Right lobe of liver (tissue), 4 donors: Measurements from ENCODE around the gene ALDH2.

ENCODE experiments used
- POLR2A ChIP-seq: fragments of 450-650 bp; IDR thresholded peaks from one replicate; pipeline ENCODE4 v1.6.1; 2017; ENCODE audit warnings: antibody characterized with exemption, mild to moderate bottlenecking
- TF ChIP-seq, protein P1 (sequence below), 4 donors: fragments of 200-600 bp in 3 of 4; fragments of 450-650 bp in 1 of 4; IDR thresholded peaks; one replicate each; pipeline versions ENCODE4 v1.5.1 to v1.8.0; 2016 to 2022; ENCODE audit warnings: antibody characterized with exemption in 4 of 4, mild to moderate bottlenecking in 2 of 4
- donor health status: DM: no; HTN: no; CAD: no.
- donor health status: DM: no; HTN: no; CAD: no.
- donor health status: DM: no; HTN: yes; CAD: no.

- no peak for TF ChIP-seq POLR2A
- TF ChIP-seq, protein P1, sequence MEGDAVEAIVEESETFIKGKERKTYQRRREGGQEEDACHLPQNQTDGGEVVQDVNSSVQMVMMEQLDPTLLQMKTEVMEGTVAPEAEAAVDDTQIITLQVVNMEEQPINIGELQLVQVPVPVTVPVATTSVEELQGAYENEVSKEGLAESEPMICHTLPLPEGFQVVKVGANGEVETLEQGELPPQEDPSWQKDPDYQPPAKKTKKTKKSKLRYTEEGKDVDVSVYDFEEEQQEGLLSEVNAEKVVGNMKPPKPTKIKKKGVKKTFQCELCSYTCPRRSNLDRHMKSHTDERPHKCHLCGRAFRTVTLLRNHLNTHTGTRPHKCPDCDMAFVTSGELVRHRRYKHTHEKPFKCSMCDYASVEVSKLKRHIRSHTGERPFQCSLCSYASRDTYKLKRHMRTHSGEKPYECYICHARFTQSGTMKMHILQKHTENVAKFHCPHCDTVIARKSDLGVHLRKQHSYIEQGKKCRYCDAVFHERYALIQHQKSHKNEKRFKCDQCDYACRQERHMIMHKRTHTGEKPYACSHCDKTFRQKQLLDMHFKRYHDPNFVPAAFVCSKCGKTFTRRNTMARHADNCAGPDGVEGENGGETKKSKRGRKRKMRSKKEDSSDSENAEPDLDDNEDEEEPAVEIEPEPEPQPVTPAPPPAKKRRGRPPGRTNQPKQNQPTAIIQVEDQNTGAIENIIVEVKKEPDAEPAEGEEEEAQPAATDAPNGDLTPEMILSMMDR (IDR thresholded peaks at IDR 0.05), result no peak
These were observed 18.5 kb upstream of the ALDH2 start for GRCh38 chr12:111748151-111748672.
